Epithelial cell of esophagus (primary cell): ENCODE results near the gene PTH2.

Source experiments
- DNase-seq: peaks from one replicate; pipeline ENCODE4 v3.0.0; 2010; ENCODE audit warnings: low read depth
- H3K4me3 ChIP-seq: 2 replicates; pipeline ENCODE4 v1.5.1; 2011; ENCODE audit warnings: mild to moderate bottlenecking, low read length, control low read depth
- TF ChIP-seq, protein P1 (sequence below): IDR thresholded peaks from 2 replicates; pipeline ENCODE4 v1.5.1; 2011; ENCODE audit warnings: low read depth, mild to moderate bottlenecking, low read length, control low read depth, inconsistent platforms; ENCODE audit not compliant: insufficient read depth; ENCODE audit errors: missing control alignments

The PTH2 gene

DNA sequence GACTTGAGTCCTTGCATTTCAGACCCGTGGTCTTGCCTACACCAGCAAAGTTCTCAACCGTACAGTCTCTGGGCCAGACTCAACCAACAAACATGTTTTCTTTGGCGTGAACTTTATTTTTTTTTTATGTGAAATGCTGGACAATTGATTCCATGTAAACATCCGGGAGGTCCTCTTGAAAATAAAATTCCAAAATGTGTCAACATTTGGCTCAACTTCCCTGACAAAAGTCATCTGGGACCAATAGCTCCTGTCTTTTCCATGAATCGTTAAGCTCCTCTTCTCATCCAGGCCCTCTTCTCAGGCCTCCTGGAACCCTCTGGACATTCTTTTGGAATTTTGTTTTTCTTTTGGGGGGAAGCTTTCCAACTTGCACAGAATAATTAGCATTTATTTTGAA, 32.5 kb upstream of the PTH2 start:
- TF ChIP-seq, protein P1, sequence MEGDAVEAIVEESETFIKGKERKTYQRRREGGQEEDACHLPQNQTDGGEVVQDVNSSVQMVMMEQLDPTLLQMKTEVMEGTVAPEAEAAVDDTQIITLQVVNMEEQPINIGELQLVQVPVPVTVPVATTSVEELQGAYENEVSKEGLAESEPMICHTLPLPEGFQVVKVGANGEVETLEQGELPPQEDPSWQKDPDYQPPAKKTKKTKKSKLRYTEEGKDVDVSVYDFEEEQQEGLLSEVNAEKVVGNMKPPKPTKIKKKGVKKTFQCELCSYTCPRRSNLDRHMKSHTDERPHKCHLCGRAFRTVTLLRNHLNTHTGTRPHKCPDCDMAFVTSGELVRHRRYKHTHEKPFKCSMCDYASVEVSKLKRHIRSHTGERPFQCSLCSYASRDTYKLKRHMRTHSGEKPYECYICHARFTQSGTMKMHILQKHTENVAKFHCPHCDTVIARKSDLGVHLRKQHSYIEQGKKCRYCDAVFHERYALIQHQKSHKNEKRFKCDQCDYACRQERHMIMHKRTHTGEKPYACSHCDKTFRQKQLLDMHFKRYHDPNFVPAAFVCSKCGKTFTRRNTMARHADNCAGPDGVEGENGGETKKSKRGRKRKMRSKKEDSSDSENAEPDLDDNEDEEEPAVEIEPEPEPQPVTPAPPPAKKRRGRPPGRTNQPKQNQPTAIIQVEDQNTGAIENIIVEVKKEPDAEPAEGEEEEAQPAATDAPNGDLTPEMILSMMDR, result no peak
- H3K4me3 ChIP-seq, result no peak overlapping the region
- DNase-seq, result no peak

DNA sequence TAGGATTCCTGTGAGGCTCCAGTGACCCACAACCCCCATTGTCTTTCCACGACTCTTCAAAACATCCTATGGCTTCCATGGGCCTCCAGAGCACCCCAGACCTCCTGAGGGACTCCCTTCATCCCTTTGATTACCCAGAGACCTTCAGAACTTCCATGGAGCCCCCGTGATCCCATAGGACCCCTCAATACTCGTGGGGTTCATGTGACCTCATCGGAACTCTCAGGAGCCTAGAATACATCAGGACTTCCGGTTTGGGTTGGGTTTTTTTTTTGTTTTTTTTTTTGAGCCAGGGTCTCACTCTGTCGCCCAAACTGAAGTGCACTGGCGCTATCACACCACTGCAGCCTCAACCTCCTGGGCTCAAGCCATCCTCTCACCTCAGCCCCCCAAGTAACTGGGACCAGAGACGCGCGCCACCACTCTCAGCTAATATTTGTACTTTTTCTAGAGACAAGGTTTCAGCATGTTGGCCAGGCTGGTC, 30.6 kb upstream of the PTH2 start:
- no peak for DNase-seq
- TF ChIP-seq, protein P1, result no peak
- H3K4me3 ChIP-seq, result peak overlapping the region; percentile 87

DNA sequence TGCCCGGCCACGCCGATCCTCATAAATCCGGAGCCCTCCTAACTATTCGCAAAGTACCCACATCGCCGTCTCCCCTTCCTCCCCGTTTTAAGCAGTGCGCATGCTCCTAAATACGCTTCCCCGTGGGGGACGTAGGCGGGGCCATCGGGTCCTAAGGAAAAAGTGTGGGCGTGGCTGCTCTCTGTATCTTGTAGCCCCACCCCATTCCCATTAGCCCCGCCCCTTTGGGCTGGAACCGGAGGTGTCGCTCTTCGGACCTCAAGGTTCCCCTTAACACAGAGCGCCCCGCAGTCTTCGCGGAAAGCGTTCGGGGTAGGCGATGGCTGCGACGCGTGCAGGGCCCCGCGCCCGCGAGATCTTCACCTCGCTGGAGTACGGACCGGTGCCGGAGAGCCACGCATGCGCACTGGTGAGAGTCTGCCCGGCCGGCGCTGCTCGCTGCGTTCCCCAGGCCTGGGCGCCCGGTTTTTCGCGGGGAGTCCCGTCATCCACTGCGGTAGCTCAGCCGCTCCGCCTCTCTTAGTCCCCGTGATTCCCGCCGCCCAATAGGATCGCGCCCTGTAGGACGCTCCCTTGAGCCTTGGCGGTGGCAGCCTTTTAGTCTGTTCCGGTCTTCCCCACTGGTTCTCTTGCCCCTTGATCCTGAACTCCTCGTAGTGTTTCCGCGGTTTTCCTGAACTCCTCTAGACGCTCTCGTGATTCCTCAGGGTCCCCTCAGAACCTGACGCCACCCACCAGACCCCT, 29.9 kb upstream of the PTH2 start, which contains the start of gene ALDH16A1:
ALDH16A1 (plus strand) TSS at position 213 of the 744 bp plus-strand sequence; CDS start at position 320, 107 bp downstream.
- peak; percentile 98 for DNase-seq
- peak within 1 kb of the TSS; percentile 91 for H3K4me3 ChIP-seq
- TF ChIP-seq, protein P1, result no peak

DNA sequence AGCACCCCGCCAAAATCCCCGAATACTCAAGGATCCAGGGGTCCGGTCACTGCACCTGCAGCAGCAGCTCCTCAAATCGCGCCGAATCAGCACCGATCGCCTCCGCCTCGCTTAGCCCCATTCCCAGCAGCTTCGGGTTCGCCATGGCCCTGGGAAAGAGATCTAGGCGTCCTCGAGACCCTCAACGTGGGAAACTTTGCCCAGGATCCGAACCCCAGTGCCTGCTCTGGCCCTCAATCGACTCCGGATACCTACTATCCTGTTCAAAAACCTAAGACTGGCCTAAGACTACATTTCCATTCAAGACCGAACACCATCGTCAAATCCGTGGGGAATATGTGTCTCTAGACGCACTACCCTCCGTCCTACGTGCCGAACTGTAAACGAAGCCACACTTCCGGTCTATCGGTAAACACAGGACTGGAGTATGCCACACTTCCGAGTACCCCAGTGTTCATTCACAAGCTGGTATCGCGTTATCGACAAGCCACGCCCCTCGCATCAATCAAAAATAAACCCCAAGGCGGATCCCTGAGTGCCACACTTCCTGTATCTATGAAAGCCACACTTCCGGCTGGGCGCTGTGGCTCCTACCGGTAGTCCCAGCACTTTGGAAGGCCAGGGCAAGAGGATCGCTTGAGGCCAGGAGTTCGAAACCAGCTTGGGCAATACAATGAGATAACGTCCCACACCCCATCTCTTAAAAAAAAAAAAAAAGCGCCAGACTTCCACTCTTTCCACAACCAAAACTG, 28.4 kb upstream of the PTH2 start, which contains the start of gene PIH1D1:
PIH1D1 (minus strand) TSS at position 385 of the 752 bp plus-strand sequence; CDS start at position 145, 240 bp downstream.
- peak within 1 kb of the TSS; percentile 91 for H3K4me3 ChIP-seq
- TF ChIP-seq, protein P1, result peak; percentile 29
- DNase-seq, result peak; percentile 99

DNA sequence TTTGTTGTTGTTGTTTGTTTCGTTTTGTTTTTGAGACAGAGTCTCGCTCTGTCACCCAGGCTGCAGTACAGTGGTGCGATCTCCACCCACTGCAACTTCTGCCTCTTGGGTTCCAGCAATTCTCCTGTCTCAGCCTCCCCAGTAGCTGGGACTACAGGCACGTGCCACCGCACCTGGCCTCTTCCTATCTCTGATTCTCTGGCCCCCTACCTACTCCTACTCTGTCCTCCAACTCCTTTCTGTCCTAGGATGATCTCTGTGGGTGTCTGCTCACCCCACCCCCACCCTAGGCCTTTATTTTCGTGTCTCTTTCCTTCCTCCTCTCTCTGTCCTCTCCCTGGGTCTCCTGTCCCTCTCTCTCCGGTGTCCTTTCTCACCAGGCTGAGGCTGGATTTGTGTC, 27.2 kb upstream of the PTH2 start:
- TF ChIP-seq, protein P1, result no peak
- no peak for DNase-seq
- H3K4me3 ChIP-seq, result peak overlapping the region; percentile 91

DNA sequence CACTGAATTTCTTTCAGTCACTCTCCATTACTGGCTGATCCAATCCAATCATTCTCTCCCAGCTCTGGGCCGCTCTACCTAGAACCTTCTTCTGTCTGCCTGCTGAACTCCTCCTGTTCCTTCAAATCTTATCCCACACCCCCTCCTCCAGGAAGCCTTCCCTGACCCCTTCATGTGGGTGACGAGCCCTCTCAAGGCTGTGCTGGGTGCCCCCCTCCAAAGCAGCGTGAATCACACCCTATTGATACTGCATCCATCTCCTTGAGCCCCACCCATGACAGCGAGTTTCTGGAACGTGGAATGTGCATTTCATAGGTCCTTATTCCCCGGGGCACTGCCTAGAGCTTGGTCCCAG, 25.2 kb upstream of the PTH2 start:
- no peak overlapping the region for H3K4me3 ChIP-seq
- TF ChIP-seq, protein P1, result no peak
- DNase-seq, result no peak
